DND-41 (cell line): ENCODE results near the gene FAM114A1.

ENCODE experiments used
- CTCF ChIP-seq: IDR thresholded peaks from 2 replicates; pipeline ENCODE4 v1.5.1; 2012; ENCODE audit warnings: borderline replicate concordance, low read length, moderate library complexity, mild to moderate bottlenecking; ENCODE audit not compliant: poor library complexity, severe bottlenecking; ENCODE audit errors: extremely low read depth
- EZH2 ChIP-seq: IDR thresholded peaks from 3 replicates; pipeline ENCODE4 v1.6.1; 2012; ENCODE audit warnings: borderline replicate concordance, low read depth, mild to moderate bottlenecking, moderate library complexity, low read length, inconsistent platforms; ENCODE audit not compliant: severe bottlenecking

DNA sequence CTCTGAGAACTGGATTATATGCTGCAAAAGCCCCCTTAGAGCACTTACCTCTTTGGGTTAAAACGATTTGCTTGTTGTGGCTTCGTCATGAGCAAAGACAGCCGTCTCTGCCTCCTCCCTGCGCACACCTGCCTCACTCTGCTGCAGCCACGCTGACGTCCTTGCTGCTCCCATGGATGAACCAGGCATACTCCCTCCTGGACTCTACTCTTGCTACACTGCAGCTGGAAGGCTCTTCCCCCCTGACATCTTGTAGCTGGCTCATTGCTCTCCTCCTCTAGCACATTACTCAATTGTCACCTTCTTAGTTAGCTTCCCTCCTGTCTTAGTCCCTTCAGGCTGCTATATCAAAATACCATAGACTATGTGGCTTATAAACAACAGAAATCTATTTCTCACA lies 59.3 kb downstream of the FAM114A1 start:
- TF ChIP-seq CTCF, result no peak
- no peak for TF ChIP-seq EZH2
